ENCODE results near the gene TMTC2.

TMTC2 gene

GRCh38 chr12:82848845-82849244 is 162.1 kb downstream of the TMTC2 start:
- no peaks in the 10 kb centered on the region for H3K4me1 ChIP-seq (ENCODE audit: insufficient read depth, poor library complexity, severe bottlenecking)
- H3K36me3 ChIP-seq (ENCODE audit: low read depth) = no peaks in the 10 kb centered on the region
- no peaks in the 10 kb centered on the region for H3K9me3 ChIP-seq (ENCODE audit: severe bottlenecking)
- DNase-seq (ENCODE audit: low spot score) = no peak
- H3K27ac ChIP-seq (ENCODE audit: poor library complexity, severe bottlenecking) = no peak overlapping the region
- no peak overlapping the region for H3K4me3 ChIP-seq (ENCODE audit: severe bottlenecking)
- ATAC-seq (ENCODE audit: low read depth) = no peak
- no peaks in the 10 kb centered on the region for H3K27me3 ChIP-seq (ENCODE audit: insufficient read depth, poor library complexity, severe bottlenecking)
- no peak for TF ChIP-seq CTCF (IDR thresholded peaks at IDR 0.05; ENCODE audit: poor library complexity, severe bottlenecking)

GRCh38 chr12:82852529-82852928 is 165.8 kb downstream of the TMTC2 start:
- Histone ChIP-seq H3K27ac (ENCODE audit: poor library complexity, severe bottlenecking) (no peak overlapping the region), H3K4me1 (ENCODE audit: insufficient read depth, poor library complexity, severe bottlenecking) (no peaks in the 10 kb centered on the region), H3K36me3 (ENCODE audit: low read depth) (no peaks in the 10 kb centered on the region), H3K27me3 (ENCODE audit: insufficient read depth, poor library complexity, severe bottlenecking) (no peaks in the 10 kb centered on the region), H3K4me3 (ENCODE audit: severe bottlenecking) (no peak overlapping the region), H3K9me3 (ENCODE audit: severe bottlenecking) (no peaks in the 10 kb centered on the region)
- no peak for ATAC-seq (ENCODE audit: low read depth)
- no peak for DNase-seq (ENCODE audit: low spot score)
- TF ChIP-seq CTCF (IDR thresholded peaks at IDR 0.05; ENCODE audit: poor library complexity, severe bottlenecking) = no peak

GRCh38 chr12:82855872-82856271 is 169.2 kb downstream of the TMTC2 start:
- TF ChIP-seq CTCF (IDR thresholded peaks at IDR 0.05; ENCODE audit: poor library complexity, severe bottlenecking) = no peak
- Histone ChIP-seq H3K36me3 (ENCODE audit: low read depth) (no peaks in the 10 kb centered on the region), H3K27me3 (ENCODE audit: insufficient read depth, poor library complexity, severe bottlenecking) (no peaks in the 10 kb centered on the region), H3K27ac (ENCODE audit: poor library complexity, severe bottlenecking) (no peak overlapping the region), H3K9me3 (ENCODE audit: severe bottlenecking) (no peaks in the 10 kb centered on the region), H3K4me1 (ENCODE audit: insufficient read depth, poor library complexity, severe bottlenecking) (no peaks in the 10 kb centered on the region), H3K4me3 (ENCODE audit: severe bottlenecking) (no peak overlapping the region)
- ATAC-seq (ENCODE audit: low read depth) (no peak), DNase-seq (ENCODE audit: low spot score) (no peak)

GRCh38 chr12:82857276-82857675 is 170.6 kb downstream of the TMTC2 start:
- H3K4me3 ChIP-seq (ENCODE audit: severe bottlenecking) = no peak overlapping the region
- H3K9me3 ChIP-seq (ENCODE audit: severe bottlenecking) = no peaks in the 10 kb centered on the region
- DNase-seq (ENCODE audit: low spot score) (no peak), ATAC-seq (ENCODE audit: low read depth) (no peak)
- H3K4me1 ChIP-seq (ENCODE audit: insufficient read depth, poor library complexity, severe bottlenecking) = no peaks in the 10 kb centered on the region
- TF ChIP-seq CTCF (IDR thresholded peaks at IDR 0.05; ENCODE audit: poor library complexity, severe bottlenecking) = no peak
- H3K27ac ChIP-seq (ENCODE audit: poor library complexity, severe bottlenecking) = no peak overlapping the region
- H3K36me3 ChIP-seq (ENCODE audit: low read depth) = no peaks in the 10 kb centered on the region
- H3K27me3 ChIP-seq (ENCODE audit: insufficient read depth, poor library complexity, severe bottlenecking) = no peaks in the 10 kb centered on the region

GRCh38 chr12:82857911-82858533 is 171.3 kb downstream of the TMTC2 start:
- Histone ChIP-seq H3K27ac (ENCODE audit: poor library complexity, severe bottlenecking) (no peak overlapping the region), H3K36me3 (ENCODE audit: low read depth) (no peaks in the 10 kb centered on the region), H3K27me3 (ENCODE audit: insufficient read depth, poor library complexity, severe bottlenecking) (no peaks in the 10 kb centered on the region), H3K4me1 (ENCODE audit: insufficient read depth, poor library complexity, severe bottlenecking) (no peaks in the 10 kb centered on the region), H3K4me3 (ENCODE audit: severe bottlenecking) (no peak overlapping the region), H3K9me3 (ENCODE audit: severe bottlenecking) (no peaks in the 10 kb centered on the region)
- no peak for TF ChIP-seq CTCF (IDR thresholded peaks at IDR 0.05; ENCODE audit: poor library complexity, severe bottlenecking)
- ATAC-seq (ENCODE audit: low read depth) (no peak; the same call in 2 of the 3 replicates), DNase-seq (ENCODE audit: low spot score) (no peak)
